Peyer's patch (tissue), 4 donors: ENCODE data around the gene AGER.

ENCODE experiments used
- CTCF ChIP-seq, 6 experiments: fragments of 450-650 bp in 4 of 6; fragments of 200-600 bp in 2 of 6; sonication (generic) in 1 of 6; IDR thresholded peaks; one replicate each; pipeline ENCODE4 v1.5.1; 2017 to 2019; ENCODE audit warnings: antibody characterized with exemption in 6 of 6, mild to moderate bottlenecking in 3 of 6, moderate library complexity in 1 of 6
- POLR2A ChIP-seq, 2 donors: fragments of 450-650 bp; IDR thresholded peaks; one replicate each; pipeline ENCODE4 v1.5.1; 2017; ENCODE audit warnings: antibody characterized with exemption in 2 of 2, mild to moderate bottlenecking in 2 of 2, moderate library complexity in 2 of 2

GRCh38 chr6:32215617-32216016, 31.6 kb upstream of the AGER start:
- TF ChIP-seq CTCF (IDR thresholded peaks at IDR 0.05), result no peak
- no peak for TF ChIP-seq POLR2A (IDR thresholded peaks at IDR 0.05)
